ENCODE results near the gene ERVFRD-1. TPM values are rescaled to one million over a fixed set of nuclear protein-coding genes. Genes with fewer than 3 reads are reported as not detected.

ERVFRD-1 gene
- total and polyA plus RNA-seq, 2 of the 13 experiments (the other 11 are each of a cell fraction or from before 2014, with no cell fraction given): not detected

- TF ChIP-seq ZNF713 (CRISPR knock-in tag; IDR thresholded peaks at IDR 0.05) (no peak), ZNF557 (CRISPR knock-in tag; IDR thresholded peaks at IDR 0.05) (no peak), UBTF (CRISPR knock-in tag; IDR thresholded peaks at IDR 0.05) (no peak; the same call in 1 of the 2 replicates), ZNF766 (CRISPR knock-in tag; IDR thresholded peaks at IDR 0.05; ENCODE audit: borderline replicate concordance) (no peak), TFDP2 (CRISPR knock-in tag; IDR thresholded peaks at IDR 0.05) (no peak), CENPX (CRISPR knock-in tag; IDR thresholded peaks at IDR 0.05) (no peak), CENPBD1 (CRISPR knock-in tag; IDR thresholded peaks at IDR 0.05; ENCODE audit: borderline replicate concordance, low read depth) (no peak), ATAD3A (CRISPR knock-in tag; IDR thresholded peaks at IDR 0.05) (no peak), HHEX (CRISPR knock-in tag; IDR thresholded peaks at IDR 0.05) (peak; percentile 32; the same call in 1 of the 2 replicates), ZSCAN25 (CRISPR knock-in tag; IDR thresholded peaks at IDR 0.05) (no peak; the same call in 1 of the 2 replicates), MBNL3 (CRISPR knock-in tag; conservative IDR thresholded peaks at IDR 0.05) (no peak), ZNF281 (CRISPR knock-in tag; IDR thresholded peaks at IDR 0.05; ENCODE audit: borderline replicate concordance) (no peak), ZNF788 (CRISPR knock-in tag; IDR thresholded peaks at IDR 0.05; ENCODE audit: borderline replicate concordance) (no peak), MAZ (IDR thresholded peaks at IDR 0.05; ENCODE audit: borderline replicate concordance, low read depth, low read length) (no peak), MAZ (CRISPR knock-in tag; IDR thresholded peaks at IDR 0.05; ENCODE audit: low read depth) (0 out of 2 replicates have a peak, but pooled peaks have one; percentile 39), ZFAT (CRISPR knock-in tag; conservative IDR thresholded peaks at IDR 0.05) (no peak), ZNF564 (CRISPR knock-in tag; IDR thresholded peaks at IDR 0.05) (no peak), ZNF879 (CRISPR knock-in tag; IDR thresholded peaks at IDR 0.05) (no peak), MAF1 (CRISPR knock-in tag; IDR thresholded peaks at IDR 0.05; ENCODE audit: borderline replicate concordance) (no peak), PREB (CRISPR knock-in tag; IDR thresholded peaks at IDR 0.05) (no peak), MTA3 (CRISPR knock-in tag; IDR thresholded peaks at IDR 0.05) (no peak), SAP130 (CRISPR knock-in tag; IDR thresholded peaks at IDR 0.05; ENCODE audit: low read depth) (peak; percentile 82), ZNF607 (CRISPR knock-in tag; IDR thresholded peaks at IDR 0.05; ENCODE audit: borderline replicate concordance) (no peak)
Observed at GRCh38 chr6:11066505-11067347, 44.8 kb downstream of the ERVFRD-1 start (continued).

All from HepG2 (cell line).